D721Med (cell line): ENCODE measurements around the gene LMCD1.

Source experiments
- DNase-seq: peaks from one replicate; pipeline ENCODE4 v3.0.0; 2011; ENCODE audit warnings: low spot score; ENCODE audit not compliant: insufficient read length
- FAIRE-seq: peaks from 2 replicates; lab custom pipeline; 2011; peaks lifted over from hg19 to GRCh38; lab: Jason Lieb, UNC
- TF ChIP-seq, protein P1 (sequence below): IDR thresholded peaks from 2 replicates; pipeline ENCODE4 v1.5.1; 2012; ENCODE audit warnings: mild to moderate bottlenecking, control low read depth; ENCODE audit not compliant: insufficient read depth; ENCODE audit errors: missing control alignments

Gene LMCD1

DNA sequence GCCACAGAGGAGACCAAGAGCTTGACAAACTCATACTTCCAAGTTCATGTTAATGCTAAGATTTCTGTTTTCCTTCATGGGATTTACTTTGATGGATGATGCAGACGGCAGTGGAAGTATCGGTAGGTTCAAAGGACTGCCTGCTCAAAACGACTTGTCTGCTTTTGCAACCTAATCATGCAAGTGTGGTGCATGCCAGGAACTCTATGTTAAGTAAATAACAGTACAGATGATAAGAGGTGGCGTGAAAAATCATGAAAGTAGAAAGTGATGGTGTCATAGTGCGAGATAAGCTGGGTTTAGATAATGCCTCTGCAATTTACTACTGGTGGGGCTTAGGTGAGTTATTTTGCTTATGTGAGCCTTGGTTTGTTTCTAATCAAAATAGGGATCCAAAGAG, 14.7 kb upstream of the LMCD1 start:
- FAIRE-seq (no peak), DNase-seq (no peak)
- TF ChIP-seq, protein P1, sequence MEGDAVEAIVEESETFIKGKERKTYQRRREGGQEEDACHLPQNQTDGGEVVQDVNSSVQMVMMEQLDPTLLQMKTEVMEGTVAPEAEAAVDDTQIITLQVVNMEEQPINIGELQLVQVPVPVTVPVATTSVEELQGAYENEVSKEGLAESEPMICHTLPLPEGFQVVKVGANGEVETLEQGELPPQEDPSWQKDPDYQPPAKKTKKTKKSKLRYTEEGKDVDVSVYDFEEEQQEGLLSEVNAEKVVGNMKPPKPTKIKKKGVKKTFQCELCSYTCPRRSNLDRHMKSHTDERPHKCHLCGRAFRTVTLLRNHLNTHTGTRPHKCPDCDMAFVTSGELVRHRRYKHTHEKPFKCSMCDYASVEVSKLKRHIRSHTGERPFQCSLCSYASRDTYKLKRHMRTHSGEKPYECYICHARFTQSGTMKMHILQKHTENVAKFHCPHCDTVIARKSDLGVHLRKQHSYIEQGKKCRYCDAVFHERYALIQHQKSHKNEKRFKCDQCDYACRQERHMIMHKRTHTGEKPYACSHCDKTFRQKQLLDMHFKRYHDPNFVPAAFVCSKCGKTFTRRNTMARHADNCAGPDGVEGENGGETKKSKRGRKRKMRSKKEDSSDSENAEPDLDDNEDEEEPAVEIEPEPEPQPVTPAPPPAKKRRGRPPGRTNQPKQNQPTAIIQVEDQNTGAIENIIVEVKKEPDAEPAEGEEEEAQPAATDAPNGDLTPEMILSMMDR: no peak

DNA sequence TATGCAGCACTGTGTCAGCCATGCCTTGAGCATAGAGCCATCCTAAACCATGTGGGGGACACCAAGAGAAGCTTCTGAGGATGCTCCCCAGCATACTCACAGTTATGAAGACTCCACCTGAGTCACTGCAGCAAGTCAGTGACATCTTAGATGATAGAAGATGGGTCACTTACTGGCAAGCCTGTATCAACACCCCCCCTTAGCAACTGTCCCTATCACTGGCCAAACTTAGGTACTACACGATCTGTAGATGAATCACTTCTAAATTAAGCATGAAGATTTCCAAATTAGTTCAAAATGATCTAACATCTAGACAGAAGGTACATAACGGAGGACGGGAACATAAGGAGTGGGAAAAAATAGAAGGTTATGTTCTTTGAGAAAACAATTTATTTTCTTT, 13.2 kb upstream of the LMCD1 start:
- no peak for FAIRE-seq
- TF ChIP-seq, protein P1: no peak

DNA sequence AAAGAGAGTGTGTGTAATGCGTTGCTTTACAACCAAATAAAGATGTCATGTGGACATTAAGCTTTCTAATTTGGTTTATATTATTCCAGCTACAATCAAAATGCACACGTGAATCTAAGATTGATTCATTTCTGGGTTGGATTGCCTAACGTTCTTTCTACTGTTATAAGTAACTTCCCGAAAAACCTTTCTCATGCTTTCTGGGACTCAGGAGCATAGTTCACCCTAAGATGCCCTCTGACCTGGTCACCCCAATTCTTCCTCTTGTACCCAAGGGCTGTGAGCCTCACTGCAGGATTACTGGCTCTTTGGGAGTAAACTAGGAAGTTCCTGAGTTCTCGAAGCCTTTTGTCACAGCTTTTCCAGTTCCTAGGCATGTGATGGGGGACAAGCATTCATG, 12.7 kb upstream of the LMCD1 start:
- TF ChIP-seq, protein P1: no peak
- DNase-seq (no peak), FAIRE-seq (no peak)

More for the DNA sequence above, 13.2 kb upstream of the LMCD1 start:
- no peak for DNase-seq

DNA sequence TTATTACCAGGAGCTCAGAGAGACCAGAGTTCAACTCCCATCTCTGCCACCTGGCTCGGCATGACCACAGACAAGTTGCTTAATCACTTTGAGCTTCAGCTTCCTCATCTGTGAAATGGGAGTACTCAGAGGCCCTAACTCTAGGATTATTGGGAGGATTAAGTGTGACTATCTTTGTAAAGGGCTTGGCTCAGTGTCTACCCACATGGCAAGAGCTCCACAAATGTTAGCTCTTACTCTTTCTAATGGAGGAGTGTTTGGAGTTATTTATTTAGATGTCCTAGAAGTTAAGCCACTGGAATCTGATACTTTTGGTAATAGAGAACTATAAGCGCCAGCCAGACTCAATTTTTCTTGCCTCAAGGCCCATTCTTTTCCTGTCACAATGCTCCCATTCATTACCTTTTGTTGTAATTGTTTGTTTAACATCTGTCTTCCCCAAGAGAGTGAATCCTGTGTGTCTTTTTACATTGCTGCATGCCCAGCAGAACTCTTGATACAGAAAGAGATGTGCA, 12.3 kb upstream of the LMCD1 start:
- FAIRE-seq (no peak), DNase-seq (no peak)
- TF ChIP-seq, protein P1: no peak

DNA sequence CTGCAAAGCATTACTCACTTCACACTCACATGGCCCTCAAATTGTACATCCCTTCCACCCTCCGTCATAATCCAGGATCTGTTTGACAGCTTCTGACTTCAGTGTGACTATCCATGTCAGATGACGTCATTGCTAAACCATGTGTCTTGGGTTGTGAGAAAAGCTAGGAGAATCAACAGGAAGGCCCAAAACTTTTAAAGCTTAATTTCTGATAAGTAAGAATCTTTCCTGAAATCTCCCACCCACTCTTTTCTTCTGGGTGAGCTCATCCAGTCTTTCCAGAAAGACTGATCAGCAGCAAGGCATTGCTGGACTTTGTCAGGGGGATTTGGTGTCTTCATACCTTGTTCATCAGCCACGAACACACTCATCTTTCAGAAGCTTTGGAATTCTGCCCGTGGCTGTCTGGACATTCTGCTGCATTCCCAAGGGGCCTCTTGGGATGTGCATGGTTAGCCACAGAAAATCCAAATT, 11.5 kb upstream of the LMCD1 start:
- TF ChIP-seq, protein P1: no peak
- DNase-seq (no peak), FAIRE-seq (no peak)

DNA sequence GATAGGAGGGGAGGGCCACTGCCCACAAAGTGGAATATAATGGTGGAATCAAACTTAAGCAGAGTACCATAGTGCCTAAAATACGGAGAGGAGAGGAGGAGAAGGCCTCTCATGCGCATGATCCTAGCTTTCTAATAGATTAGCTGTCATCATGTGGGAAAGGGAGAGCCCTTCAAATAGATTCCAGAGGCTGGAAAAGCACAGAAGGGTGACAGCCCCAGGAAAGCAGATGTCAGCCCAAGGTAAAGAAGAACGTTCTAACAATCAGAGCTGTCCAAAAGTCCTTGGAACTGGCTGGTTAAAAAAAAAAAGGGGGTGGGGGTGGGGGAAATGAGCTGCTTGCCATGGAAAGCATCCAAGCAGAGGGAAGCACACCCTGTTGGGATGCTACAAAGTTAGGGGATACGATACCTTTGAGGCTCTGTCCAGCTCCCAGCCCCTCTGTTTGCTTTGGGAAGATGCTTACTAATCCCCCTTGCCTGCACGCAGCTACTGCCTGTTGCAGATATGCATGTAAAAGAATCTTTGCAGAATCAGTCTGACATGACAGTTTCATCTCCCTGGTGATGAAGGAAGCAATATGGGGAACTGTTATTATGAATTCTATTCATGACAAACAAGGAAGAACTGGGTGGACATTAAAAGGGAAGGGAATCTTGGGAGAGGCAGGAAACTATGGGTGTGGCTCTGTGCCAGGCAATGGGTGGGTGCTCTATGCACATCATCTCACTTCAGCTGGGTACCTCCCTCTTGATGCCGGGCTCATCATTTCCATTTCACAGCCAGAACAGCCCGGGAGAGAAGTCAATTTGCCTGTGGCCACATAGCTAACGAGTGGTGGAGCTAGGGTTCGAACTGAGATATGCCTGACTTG, 10.1 kb upstream of the LMCD1 start:
- TF ChIP-seq, protein P1: no peak
- DNase-seq: no peak
- FAIRE-seq: no peak
